HG02973 (cell line): ENCODE measurements around the gene FOXO1.

Source experiments
- ATAC-seq: cut with Tn5 transposase; IDR thresholded peaks from one replicate; pipeline ENCODE4 v1.9.1; 2021; ENCODE audit warnings: moderate library complexity; ENCODE audit not compliant: unreplicated experiment

FOXO1 gene

DNA sequence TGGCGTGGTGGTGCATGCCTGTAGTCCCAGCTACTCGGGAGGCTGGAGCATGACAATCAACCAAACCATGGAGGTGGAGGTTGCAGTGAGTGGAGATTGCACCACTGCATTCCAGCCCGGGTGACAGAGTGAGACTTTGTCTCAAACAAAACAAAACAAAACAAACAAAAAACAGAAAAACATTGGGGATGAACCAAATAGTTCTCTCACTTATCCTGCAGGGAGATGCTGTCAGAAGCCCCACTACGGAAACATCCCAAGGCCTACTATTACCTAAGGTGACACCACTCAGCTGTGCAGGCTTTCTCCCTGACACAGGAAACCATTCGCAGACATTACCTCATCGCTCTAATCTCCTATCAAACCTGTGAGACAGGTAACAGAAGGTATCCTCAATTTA, 113.5 kb downstream of the FOXO1 start:
- ATAC-seq = no peak

- no peak for ATAC-seq
Measured at GRCh38 chr13:40550130-40550529, 116.3 kb downstream of the FOXO1 start.

DNA sequence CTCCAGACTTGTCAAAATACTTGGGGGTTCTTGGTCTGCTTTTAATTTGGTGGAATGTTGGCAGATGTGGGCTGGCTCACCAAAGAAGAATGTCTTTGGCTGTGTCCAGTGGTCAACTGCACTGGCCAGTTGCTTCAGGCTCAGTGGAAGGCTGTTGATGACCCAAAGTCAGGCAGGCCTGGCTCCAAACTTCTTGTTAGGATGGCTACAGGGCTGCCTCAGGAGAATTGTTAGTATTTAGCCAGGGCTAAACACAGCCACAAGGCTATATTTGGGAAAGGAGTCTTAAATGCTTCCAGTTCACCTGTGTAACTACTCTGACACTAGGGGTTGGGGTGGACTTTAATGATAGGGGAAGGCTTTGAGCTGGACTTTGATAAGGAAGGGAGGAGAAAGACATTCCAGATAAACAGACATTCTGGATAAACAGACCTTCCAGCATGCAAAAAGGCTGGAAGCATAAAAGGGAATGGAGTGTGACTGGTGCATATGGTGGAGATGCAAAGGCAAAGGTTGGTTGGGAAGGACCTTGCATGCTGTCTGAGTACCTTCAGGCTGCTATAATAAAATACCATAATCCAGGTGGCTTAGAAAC, 116.8 kb downstream of the FOXO1 start:
- ATAC-seq = no peak

GRCh38 chr13:40547591-40548315, 118.7 kb downstream of the FOXO1 start:
- no peak for ATAC-seq

DNA sequence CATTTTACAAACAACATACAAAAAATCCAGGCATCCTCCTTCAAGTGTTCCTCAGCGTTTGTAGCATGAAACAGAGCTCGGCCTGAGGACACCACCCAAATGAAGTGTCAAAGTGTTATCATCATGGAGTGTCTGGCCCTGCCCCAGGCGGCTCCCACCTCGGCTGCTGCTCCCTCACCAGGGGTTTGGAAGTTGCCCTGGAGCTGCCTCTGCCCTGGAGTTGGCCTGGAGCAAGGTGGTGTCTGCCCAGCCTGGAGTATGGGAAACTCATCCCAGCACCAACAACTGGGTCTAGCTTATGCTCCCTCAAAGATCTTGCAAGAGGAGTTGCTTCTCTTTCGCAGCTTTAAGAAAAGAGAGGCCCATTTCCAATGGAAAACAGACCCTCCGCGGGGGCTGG, 120.4 kb downstream of the FOXO1 start:
- no peak for ATAC-seq

DNA sequence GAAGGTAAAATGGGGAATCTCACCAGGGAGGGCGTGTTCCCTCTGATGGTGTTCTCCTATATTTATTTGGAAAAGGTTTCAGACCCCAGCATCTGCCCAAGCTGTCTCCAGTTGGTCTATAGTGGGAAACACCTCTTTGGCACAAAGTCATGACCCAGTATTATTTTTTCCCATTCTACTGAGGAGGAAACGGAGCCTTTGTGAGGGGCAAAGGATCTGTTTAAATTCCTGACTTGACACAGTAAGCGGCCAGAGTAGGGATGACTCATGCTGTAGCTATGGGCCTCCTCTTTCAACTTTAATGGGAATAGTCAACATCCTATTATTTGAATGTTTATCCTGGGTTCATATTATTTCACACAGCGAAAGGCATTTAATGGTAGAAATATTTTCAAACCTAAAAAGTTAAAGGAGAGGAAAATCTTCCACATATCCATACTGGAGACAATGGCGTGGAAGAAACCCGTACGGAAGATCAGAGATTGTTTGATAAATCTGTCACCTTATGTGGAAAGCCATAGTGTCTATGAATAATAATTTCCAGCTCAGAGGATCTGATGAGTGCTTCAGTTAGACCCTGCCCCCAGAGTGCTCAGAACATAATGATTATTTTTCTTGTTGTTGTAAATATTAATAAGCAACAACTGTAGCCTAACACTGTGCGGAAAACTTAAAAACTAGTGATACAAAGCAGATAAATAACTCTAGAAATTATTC, 126.0 kb downstream of the FOXO1 start:
- no peak for ATAC-seq

GRCh38 chr13:40539576-40540327, 126.7 kb downstream of the FOXO1 start:
- no peak for ATAC-seq

GRCh38 chr13:40537146-40537895, 129.1 kb downstream of the FOXO1 start:
- ATAC-seq = no peak

DNA sequence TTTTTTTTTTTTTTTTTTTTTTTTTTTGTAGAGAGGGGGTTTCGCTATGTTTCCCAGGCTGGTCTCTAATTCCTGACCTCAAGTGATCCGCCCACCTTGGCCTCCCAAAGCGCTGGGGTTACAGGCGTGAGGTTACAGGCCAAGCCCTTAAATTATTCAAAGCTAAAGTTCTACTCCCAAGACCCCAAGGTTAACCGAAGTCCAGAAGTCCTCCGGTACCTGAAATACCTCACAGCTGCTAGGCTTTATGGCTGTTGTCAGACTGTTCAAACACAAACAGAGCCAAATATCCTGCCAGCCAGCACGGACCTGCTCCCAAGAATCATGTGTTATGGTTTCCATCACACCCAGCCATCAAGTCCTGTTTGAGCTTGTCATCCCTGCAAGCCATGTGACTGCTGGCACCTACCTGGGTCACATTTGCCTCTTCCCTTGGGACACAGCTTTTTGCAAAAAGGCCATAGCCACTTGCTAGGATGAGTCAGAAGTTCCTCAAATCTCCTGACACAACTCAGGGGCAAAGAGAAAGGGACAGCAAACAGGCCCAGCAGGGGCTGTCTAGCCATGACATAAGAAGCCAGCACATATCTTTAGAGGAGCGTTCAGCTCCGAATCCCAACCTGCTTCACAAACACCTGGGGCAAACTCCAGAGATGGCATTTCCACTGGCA, 129.9 kb downstream of the FOXO1 start:
- ATAC-seq = no peak

- ATAC-seq = no peak
Measured at GRCh38 chr13:40535345-40535836, 131.1 kb downstream of the FOXO1 start.

DNA sequence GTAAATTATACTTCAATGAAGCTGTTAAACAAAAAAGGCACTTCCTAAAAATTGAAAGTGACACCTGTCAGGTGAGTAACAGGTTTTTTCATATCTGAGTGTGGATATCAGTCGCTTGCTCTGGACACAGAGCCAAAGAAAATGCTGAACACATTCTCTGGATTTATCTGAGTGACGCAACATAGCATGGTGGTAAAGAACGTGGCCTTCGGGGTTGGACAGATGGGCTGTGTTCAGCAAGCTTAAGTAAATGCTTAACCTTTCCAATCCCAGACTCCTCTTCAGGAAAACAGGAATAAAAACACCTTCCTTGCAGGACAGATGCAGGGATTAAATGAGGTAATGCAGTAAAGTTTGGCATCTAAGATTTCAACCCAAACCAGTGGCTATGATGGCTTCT, 132.0 kb downstream of the FOXO1 start:
- ATAC-seq = no peak

DNA sequence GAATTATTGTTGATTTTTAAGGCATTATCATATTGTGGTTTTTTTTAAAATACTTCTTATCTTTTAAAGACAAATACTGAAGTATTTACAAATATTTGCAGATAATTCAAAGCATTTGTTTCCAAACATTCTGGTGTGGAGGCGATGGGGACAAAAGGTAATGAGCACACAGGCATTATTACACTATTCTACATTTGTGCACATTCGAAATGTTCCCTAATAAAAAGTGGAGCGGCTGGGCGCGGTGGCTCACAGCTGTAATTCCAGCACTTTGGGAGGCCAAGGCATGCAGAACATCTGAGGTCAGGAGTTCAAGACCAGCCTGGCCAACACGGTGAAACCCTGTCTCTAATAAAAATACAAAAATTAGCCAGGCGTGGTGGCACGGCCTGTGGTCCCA, 133.4 kb downstream of the FOXO1 start:
- ATAC-seq = no peak

DNA sequence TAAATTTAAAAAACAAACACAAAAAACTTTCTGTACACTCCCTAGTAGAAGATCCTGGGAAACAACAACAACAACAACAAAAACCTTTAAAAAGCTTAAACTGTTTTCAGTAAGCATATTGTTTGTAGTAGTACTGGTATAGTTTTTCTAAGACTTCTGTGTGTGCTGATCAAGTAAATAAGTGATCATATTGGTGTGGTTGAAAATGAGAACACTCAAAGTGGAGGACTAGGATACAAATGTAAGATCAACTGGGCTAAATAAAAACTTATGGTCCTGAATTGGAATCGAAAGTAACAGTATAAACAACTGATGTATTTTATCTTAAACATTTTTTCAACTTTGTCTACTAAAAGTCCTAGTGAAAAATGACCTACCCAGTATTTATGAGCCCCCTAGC, 135.5 kb downstream of the FOXO1 start:
- no peak for ATAC-seq

DNA sequence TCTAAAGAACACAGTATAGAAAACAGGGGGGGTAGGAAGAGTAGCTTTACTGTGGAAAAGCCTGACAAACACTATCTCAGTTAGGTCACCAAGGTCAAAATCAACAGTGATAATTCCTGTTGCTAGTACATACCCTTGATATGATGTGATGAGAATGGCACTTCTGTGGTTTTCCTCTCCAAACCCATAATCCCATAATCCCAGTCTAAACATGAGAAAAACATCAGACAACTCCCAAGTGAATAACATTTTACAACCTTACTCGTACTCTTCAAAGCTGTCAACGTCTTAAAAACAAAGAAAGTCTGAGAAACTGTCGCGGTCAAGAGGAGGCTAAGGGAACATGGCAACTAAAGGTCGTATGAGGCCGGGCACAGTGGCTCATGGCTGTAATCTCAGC, 137.6 kb downstream of the FOXO1 start:
- no peak for ATAC-seq

DNA sequence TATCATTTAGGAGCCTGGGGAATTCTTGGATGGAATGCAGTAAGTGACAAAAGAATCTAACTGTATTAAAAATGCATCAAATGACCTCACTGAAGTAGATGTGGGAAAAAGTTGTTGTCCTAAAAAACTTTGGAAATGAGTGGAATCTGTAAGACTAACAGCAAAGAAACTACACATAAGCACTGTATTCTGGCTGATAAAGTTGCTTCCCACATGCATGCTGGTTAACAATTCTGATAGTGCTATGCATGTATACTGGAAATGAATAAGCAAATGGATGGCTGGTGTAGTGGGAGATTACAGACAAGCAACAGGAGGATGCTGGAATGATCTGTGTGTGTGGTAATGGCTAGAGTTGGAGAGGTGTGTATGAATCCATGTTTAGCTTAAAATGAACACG, 138.5 kb downstream of the FOXO1 start:
- ATAC-seq = no peak

GRCh38 chr13:40522282-40522681, 144.2 kb downstream of the FOXO1 start:
- no peak for ATAC-seq

GRCh38 chr13:40520916-40521315, 145.5 kb downstream of the FOXO1 start:
- ATAC-seq = no peak

DNA sequence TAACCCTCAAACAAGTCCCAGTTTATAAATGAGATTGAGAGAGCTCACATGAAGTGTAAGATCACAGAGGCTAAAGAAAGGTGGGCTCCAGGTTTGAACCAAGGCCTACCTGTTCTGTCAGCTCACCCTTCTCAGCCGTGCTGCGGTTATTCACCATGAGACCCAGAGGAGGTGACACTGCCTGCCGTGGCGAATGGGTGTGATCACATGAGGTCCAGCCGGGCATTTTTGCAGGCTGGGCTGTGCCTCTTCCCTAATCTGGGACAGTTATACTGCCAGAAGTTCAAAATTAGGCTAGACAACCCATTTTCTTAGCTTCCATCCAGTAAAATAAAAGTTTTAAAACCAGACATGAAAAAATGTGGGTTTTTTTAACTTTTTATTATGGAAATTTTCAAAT, 146.8 kb downstream of the FOXO1 start:
- no peak for ATAC-seq

DNA sequence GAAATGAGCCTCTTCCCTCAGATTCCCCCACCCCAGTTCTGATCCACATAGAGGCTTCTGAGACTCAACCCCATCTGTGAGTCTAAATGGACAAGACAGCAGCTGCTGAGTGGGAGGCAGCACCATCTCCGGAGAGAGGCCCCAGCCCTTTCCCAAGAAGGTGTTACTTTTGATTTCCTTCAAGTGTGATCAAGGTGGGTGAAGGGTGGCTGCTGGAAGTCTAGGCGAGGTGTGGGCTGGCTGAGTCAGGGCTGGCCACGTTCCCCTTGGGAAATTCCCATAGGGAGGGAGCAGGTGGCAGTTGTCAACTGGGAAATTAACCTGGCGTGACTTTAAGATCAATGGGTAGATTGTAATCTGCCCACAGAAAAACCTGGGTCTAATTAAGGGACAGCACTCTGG, 148.0 kb downstream of the FOXO1 start:
- no peak for ATAC-seq
